Measurements from ENCODE around the gene ATXN7L1.
"Not testable (repeated sequence)": the region's sequence is repeated elsewhere in the genome, so short reads cannot be mapped to it uniquely, and the experiment has no call there.

Gene ATXN7L1

GRCh38 chr7:105744258-105744657, 132.1 kb downstream of the ATXN7L1 start:
- no peak for DNase-seq (ENCODE audit: low read depth in 2 of 2)

- DNase-seq (ENCODE audit: low read depth in 2 of 2), result no peak
Observed at GRCh38 chr7:105743351-105744090, 132.9 kb downstream of the ATXN7L1 start.

- no peak for DNase-seq (ENCODE audit: low read depth in 2 of 2)
Observed at GRCh38 chr7:105742787-105743186, 133.6 kb downstream of the ATXN7L1 start.

GRCh38 chr7:105741982-105742381, 134.4 kb downstream of the ATXN7L1 start:
- no peak for DNase-seq (ENCODE audit: low read depth in 2 of 2)

GRCh38 chr7:105738133-105738532, 138.3 kb downstream of the ATXN7L1 start:
- DNase-seq (ENCODE audit: low read depth in 2 of 2), result no peak

GRCh38 chr7:105734233-105734632, 142.2 kb downstream of the ATXN7L1 start:
- no peak for DNase-seq (ENCODE audit: low read depth in 2 of 2)

GRCh38 chr7:105731042-105731441, 145.4 kb downstream of the ATXN7L1 start:
- no peak for DNase-seq (ENCODE audit: low read depth in 2 of 2)

GRCh38 chr7:105728028-105728427, 148.4 kb downstream of the ATXN7L1 start:
- DNase-seq (ENCODE audit: low read depth in 2 of 2), result no peak

- DNase-seq (ENCODE audit: low read depth in 2 of 2), result no peak
Observed at GRCh38 chr7:105724688-105725087, 151.7 kb downstream of the ATXN7L1 start.

- no peak for DNase-seq (ENCODE audit: low read depth in 2 of 2)
Observed at GRCh38 chr7:105723572-105723971, 152.8 kb downstream of the ATXN7L1 start.

GRCh38 chr7:105721571-105722104, 154.8 kb downstream of the ATXN7L1 start:
- DNase-seq (ENCODE audit: low read depth in 2 of 2), result no peak

GRCh38 chr7:105719919-105720318, 156.5 kb downstream of the ATXN7L1 start:
- DNase-seq (ENCODE audit: low read depth in 2 of 2), result no peak

GRCh38 chr7:105719395-105719794, 157.0 kb downstream of the ATXN7L1 start:
- DNase-seq (ENCODE audit: low read depth in 2 of 2), result no peak

GRCh38 chr7:105718511-105718925, 157.9 kb downstream of the ATXN7L1 start:
- DNase-seq (ENCODE audit: low read depth in 2 of 2), result no peak

- no peak for DNase-seq (ENCODE audit: low read depth in 2 of 2)
Observed at GRCh38 chr7:105715528-105715927, 160.9 kb downstream of the ATXN7L1 start.

GRCh38 chr7:105713488-105714465, 162.6 kb downstream of the ATXN7L1 start:
- DNase-seq (ENCODE audit: low read depth in 2 of 2), result no peak

GRCh38 chr7:105712877-105713276, 163.5 kb downstream of the ATXN7L1 start:
- DNase-seq (ENCODE audit: low read depth in 2 of 2), result no peak

- DNase-seq (ENCODE audit: low read depth in 2 of 2), result no peak
Observed at GRCh38 chr7:105711726-105712402, 164.5 kb downstream of the ATXN7L1 start.

- DNase-seq (ENCODE audit: low read depth in 2 of 2), result not testable (repeated sequence)
Observed at GRCh38 chr7:105710720-105711119, 165.7 kb downstream of the ATXN7L1 start.

GRCh38 chr7:105708763-105709080, 167.7 kb downstream of the ATXN7L1 start:
- DNase-seq (ENCODE audit: low read depth in 2 of 2), result no peak

- no peak for DNase-seq (ENCODE audit: low read depth in 2 of 2)
Observed at GRCh38 chr7:105707967-105708762, 168.2 kb downstream of the ATXN7L1 start.
